Liver (tissue), 3 donors: ENCODE results near the gene FECH.

Source experiments
- FOXA1 ChIP-seq: IDR thresholded peaks from 2 replicates; pipeline ENCODE4 v1.6.1; 2016; ENCODE audit warnings: antibody characterized with exemption
- GABPA ChIP-seq, 2 donors: IDR thresholded peaks in 1 of 2; conservative IDR thresholded peaks in 1 of 2; 2 replicates each; pipeline ENCODE4 v1.6.1; 2016; ENCODE audit warnings: antibody characterized with exemption in 2 of 2, mild to moderate bottlenecking in 1 of 2, moderate library complexity in 1 of 2
- HNF4A ChIP-seq, 2 donors: conservative IDR thresholded peaks; 2 replicates each; pipeline ENCODE4 v1.6.1; 2016; ENCODE audit warnings: antibody characterized with exemption in 2 of 2, mild to moderate bottlenecking in 2 of 2
- HNF4G ChIP-seq: IDR thresholded peaks from 2 replicates; pipeline ENCODE4 v1.6.1; 2016; ENCODE audit warnings: antibody characterized with exemption
- JUND ChIP-seq, 2 donors: IDR thresholded peaks; 2 replicates each; pipeline ENCODE4 v1.6.1; 2016; ENCODE audit warnings: antibody characterized with exemption in 2 of 2
- RAD21 ChIP-seq, 2 donors: IDR thresholded peaks; 2 replicates each; pipeline ENCODE4 v1.6.1; 2016; ENCODE audit warnings: antibody characterized with exemption in 2 of 2, mild to moderate bottlenecking in 2 of 2
- RXRA ChIP-seq, 2 donors: IDR thresholded peaks; 2 replicates each; pipeline ENCODE4 v1.6.1; 2017 to 2018; ENCODE audit warnings: antibody characterized with exemption in 2 of 2, mild to moderate bottlenecking in 1 of 2
- SP1 ChIP-seq: IDR thresholded peaks from 2 replicates; pipeline ENCODE4 v1.6.1; 2018; ENCODE audit warnings: antibody characterized with exemption, mild to moderate bottlenecking
- TAF1 ChIP-seq: conservative IDR thresholded peaks from 2 replicates; pipeline ENCODE4 v1.6.1; 2016; ENCODE audit warnings: antibody characterized with exemption, mild to moderate bottlenecking
- TF ChIP-seq, protein P1 (sequence below): IDR thresholded peaks from 2 replicates; pipeline ENCODE4 v1.6.1; 2016; ENCODE audit warnings: antibody characterized with exemption
- TF ChIP-seq, protein P2 (sequence below): fragments of 150-350 bp; IDR thresholded peaks from 2 replicates; pipeline ENCODE4 v1.5.1; 2017; ENCODE audit warnings: improper control_type of control experiment, low read depth, low read length; ENCODE audit not compliant: missing input control
- TF ChIP-seq, protein P3 (sequence below): IDR thresholded peaks from 2 replicates; pipeline ENCODE4 v1.6.1; 2016; ENCODE audit warnings: antibody characterized with exemption, mild to moderate bottlenecking
- TF ChIP-seq, protein P4 (sequence below): IDR thresholded peaks from 2 replicates; pipeline ENCODE4 v1.6.1; 2016; ENCODE audit warnings: antibody characterized with exemption
- donor health status: healthy.
- donor health status: healthy.

DNA sequence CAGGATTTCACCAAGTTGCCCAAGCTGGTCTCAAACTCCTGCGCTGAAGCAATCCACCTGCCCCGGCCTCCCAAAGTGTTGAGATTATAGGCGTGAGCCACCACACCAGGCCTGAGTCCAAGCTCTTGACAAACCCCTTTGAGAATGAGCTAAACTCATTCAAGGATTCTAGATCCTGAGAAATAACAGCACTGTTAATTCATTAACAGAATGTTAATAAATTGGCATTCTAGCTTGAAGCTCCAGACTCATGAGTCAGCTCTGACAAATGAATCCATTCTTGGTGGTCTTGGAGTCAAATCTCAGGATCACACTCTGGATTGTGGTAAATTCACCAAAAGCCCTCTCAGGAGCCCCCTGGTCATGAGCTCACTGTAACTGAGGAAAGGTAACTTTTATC is 33.4 kb upstream of the FECH start:
- TF ChIP-seq, protein P1, sequence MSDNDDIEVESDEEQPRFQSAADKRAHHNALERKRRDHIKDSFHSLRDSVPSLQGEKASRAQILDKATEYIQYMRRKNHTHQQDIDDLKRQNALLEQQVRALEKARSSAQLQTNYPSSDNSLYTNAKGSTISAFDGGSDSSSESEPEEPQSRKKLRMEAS = no peak
- TF ChIP-seq, protein P2, sequence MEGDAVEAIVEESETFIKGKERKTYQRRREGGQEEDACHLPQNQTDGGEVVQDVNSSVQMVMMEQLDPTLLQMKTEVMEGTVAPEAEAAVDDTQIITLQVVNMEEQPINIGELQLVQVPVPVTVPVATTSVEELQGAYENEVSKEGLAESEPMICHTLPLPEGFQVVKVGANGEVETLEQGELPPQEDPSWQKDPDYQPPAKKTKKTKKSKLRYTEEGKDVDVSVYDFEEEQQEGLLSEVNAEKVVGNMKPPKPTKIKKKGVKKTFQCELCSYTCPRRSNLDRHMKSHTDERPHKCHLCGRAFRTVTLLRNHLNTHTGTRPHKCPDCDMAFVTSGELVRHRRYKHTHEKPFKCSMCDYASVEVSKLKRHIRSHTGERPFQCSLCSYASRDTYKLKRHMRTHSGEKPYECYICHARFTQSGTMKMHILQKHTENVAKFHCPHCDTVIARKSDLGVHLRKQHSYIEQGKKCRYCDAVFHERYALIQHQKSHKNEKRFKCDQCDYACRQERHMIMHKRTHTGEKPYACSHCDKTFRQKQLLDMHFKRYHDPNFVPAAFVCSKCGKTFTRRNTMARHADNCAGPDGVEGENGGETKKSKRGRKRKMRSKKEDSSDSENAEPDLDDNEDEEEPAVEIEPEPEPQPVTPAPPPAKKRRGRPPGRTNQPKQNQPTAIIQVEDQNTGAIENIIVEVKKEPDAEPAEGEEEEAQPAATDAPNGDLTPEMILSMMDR = no peak
- TF ChIP-seq RAD21 (IDR thresholded peaks at IDR 0.05) (no peak), HNF4A (conservative IDR thresholded peaks at IDR 0.05) (no peak), GABPA (IDR thresholded peaks at IDR 0.05 in 1 of 2, conservative IDR thresholded peaks at IDR 0.05 in 1 of 2) (no peak), TAF1 (no peak), RXRA (IDR thresholded peaks at IDR 0.05) (no peak), FOXA1 (no peak), SP1 (no peak), HNF4G (no peak), JUND (IDR thresholded peaks at IDR 0.05) (no peak)
- TF ChIP-seq, protein P3, sequence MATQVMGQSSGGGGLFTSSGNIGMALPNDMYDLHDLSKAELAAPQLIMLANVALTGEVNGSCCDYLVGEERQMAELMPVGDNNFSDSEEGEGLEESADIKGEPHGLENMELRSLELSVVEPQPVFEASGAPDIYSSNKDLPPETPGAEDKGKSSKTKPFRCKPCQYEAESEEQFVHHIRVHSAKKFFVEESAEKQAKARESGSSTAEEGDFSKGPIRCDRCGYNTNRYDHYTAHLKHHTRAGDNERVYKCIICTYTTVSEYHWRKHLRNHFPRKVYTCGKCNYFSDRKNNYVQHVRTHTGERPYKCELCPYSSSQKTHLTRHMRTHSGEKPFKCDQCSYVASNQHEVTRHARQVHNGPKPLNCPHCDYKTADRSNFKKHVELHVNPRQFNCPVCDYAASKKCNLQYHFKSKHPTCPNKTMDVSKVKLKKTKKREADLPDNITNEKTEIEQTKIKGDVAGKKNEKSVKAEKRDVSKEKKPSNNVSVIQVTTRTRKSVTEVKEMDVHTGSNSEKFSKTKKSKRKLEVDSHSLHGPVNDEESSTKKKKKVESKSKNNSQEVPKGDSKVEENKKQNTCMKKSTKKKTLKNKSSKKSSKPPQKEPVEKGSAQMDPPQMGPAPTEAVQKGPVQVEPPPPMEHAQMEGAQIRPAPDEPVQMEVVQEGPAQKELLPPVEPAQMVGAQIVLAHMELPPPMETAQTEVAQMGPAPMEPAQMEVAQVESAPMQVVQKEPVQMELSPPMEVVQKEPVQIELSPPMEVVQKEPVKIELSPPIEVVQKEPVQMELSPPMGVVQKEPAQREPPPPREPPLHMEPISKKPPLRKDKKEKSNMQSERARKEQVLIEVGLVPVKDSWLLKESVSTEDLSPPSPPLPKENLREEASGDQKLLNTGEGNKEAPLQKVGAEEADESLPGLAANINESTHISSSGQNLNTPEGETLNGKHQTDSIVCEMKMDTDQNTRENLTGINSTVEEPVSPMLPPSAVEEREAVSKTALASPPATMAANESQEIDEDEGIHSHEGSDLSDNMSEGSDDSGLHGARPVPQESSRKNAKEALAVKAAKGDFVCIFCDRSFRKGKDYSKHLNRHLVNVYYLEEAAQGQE = no peak
- TF ChIP-seq, protein P4, sequence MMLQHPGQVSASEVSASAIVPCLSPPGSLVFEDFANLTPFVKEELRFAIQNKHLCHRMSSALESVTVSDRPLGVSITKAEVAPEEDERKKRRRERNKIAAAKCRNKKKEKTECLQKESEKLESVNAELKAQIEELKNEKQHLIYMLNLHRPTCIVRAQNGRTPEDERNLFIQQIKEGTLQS = no peak
